Vagina (tissue), 2 donors: Measurements from ENCODE around the gene MCEE.
"Not testable (repeated sequence)": the region's sequence is repeated elsewhere in the genome, so short reads cannot be mapped to it uniquely, and the experiment has no call there.

Experiments
- POLR2A ChIP-seq, 2 donors: fragments of 450-650 bp; IDR thresholded peaks; one replicate each; pipeline ENCODE4 v1.6.1; 2017; ENCODE audit warnings: antibody characterized with exemption in 2 of 2, mild to moderate bottlenecking in 2 of 2, moderate library complexity in 2 of 2
- TF ChIP-seq, protein P1 (sequence below), 3 experiments: fragments of 450-650 bp in 2 of 3; fragments of 200-600 bp in 1 of 3; sonication (generic) in 1 of 3; IDR thresholded peaks; one replicate each; pipeline ENCODE4 v1.5.1; 2017 to 2019; ENCODE audit warnings: antibody characterized with exemption in 3 of 3, mild to moderate bottlenecking in 2 of 3, moderate library complexity in 2 of 3

DNA sequence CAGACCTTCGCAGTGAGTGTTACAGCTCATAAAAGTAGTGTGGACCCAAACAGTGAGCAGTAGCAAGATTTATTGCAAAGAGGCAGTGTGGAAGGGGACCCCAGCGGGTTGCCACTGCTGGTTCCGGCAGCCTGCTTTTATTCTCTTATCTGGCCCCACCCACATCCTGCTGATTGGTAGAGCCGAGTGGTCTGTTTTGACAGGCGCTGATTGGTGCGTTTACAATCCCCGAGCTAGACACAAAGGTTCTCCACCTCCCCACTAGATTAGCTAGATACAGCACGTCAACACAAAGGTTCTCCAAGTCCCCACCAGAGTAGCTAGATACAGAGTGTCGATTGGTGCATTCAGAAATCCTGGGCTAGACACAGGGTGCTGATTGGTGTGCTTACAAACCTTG, 38.2 kb downstream of the MCEE start:
- TF ChIP-seq, protein P1, sequence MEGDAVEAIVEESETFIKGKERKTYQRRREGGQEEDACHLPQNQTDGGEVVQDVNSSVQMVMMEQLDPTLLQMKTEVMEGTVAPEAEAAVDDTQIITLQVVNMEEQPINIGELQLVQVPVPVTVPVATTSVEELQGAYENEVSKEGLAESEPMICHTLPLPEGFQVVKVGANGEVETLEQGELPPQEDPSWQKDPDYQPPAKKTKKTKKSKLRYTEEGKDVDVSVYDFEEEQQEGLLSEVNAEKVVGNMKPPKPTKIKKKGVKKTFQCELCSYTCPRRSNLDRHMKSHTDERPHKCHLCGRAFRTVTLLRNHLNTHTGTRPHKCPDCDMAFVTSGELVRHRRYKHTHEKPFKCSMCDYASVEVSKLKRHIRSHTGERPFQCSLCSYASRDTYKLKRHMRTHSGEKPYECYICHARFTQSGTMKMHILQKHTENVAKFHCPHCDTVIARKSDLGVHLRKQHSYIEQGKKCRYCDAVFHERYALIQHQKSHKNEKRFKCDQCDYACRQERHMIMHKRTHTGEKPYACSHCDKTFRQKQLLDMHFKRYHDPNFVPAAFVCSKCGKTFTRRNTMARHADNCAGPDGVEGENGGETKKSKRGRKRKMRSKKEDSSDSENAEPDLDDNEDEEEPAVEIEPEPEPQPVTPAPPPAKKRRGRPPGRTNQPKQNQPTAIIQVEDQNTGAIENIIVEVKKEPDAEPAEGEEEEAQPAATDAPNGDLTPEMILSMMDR (IDR thresholded peaks at IDR 0.05): not testable (repeated sequence)
- not testable (repeated sequence) for TF ChIP-seq POLR2A (IDR thresholded peaks at IDR 0.05)
